Bronchial epithelial cell (primary cell): Measurements from ENCODE around the gene ZNF830. TPM values are rescaled to one million over a fixed set of nuclear protein-coding genes. Genes with fewer than 3 reads are reported as not detected.

Source experiments
- DNase-seq: peaks from one replicate; pipeline ENCODE4 v3.0.0-alpha.2; 2010; ENCODE audit warnings: low read depth
- FAIRE-seq: peaks from 2 replicates; lab custom pipeline; 2011; peaks lifted over from hg19 to GRCh38; lab: Jason Lieb, UNC
- H3K27me3 ChIP-seq: 2 replicates; pipeline ENCODE4 v1.5.1; 2011; ENCODE audit warnings: low read length; ENCODE audit not compliant: control insufficient read depth, insufficient read depth
- H3K36me3 ChIP-seq: 2 replicates; pipeline ENCODE4 v1.5.1; 2011; ENCODE audit warnings: low read length; ENCODE audit not compliant: control insufficient read depth, insufficient read depth
- H3K4me3 ChIP-seq: 2 replicates; pipeline ENCODE4 v1.5.1; 2011; ENCODE audit warnings: mild to moderate bottlenecking, low read depth, low read length, control low read depth
- total RNA-seq: library from RNA; depleted of rRNA; stranded (reverse); fragments of >200 nt; gene quantifications from 2 replicates; pipeline ENCODE4 v1.2.1, GENCODE V29; 2014
- TF ChIP-seq, protein P1 (sequence below): IDR thresholded peaks from 2 replicates; pipeline ENCODE4 v1.5.1; 2011; ENCODE audit warnings: mild to moderate bottlenecking, moderate library complexity, low read length, control low read depth, inconsistent platforms; ENCODE audit not compliant: insufficient read depth, severe bottlenecking

Gene ZNF830
- total RNA-seq, 1 donor from 2014 or later: 15.3 TPM

GRCh38 chr17:34988644-34989043 lies 27.3 kb downstream of the ZNF830 start:
- FAIRE-seq: no peak
- Histone ChIP-seq H3K36me3 (peaks cover 18% of the 10 kb centered on the region), H3K4me3 (no peak overlapping the region), H3K27me3 (no peaks in the 10 kb centered on the region)
- TF ChIP-seq, protein P1, sequence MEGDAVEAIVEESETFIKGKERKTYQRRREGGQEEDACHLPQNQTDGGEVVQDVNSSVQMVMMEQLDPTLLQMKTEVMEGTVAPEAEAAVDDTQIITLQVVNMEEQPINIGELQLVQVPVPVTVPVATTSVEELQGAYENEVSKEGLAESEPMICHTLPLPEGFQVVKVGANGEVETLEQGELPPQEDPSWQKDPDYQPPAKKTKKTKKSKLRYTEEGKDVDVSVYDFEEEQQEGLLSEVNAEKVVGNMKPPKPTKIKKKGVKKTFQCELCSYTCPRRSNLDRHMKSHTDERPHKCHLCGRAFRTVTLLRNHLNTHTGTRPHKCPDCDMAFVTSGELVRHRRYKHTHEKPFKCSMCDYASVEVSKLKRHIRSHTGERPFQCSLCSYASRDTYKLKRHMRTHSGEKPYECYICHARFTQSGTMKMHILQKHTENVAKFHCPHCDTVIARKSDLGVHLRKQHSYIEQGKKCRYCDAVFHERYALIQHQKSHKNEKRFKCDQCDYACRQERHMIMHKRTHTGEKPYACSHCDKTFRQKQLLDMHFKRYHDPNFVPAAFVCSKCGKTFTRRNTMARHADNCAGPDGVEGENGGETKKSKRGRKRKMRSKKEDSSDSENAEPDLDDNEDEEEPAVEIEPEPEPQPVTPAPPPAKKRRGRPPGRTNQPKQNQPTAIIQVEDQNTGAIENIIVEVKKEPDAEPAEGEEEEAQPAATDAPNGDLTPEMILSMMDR: no peak
- DNase-seq: no peak

DNA sequence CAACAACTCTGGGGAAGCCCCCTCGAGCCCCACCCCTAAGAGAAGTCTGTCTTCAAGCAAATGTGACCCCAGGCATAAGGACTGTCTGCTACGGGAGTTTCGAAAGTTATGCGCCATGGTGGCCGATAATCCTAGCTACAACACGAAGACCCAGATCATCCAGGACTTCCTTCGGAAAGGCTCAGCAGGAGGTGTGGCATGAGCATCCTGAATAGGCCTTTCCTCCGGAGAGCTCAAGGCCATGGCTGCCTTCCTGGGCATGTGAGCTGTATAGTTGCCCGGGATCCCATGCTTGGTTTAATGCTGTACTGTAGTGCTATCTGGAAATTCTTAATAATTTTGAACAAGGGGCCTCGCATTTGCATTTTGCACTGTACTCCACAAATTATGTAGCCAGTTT lies 28.1 kb downstream of the ZNF830 start:
- DNase-seq (no peak), FAIRE-seq (no peak)
- TF ChIP-seq, protein P1: no peak
- Histone ChIP-seq H3K36me3 (peaks cover 18% of the 10 kb centered on the region), H3K27me3 (no peaks in the 10 kb centered on the region), H3K4me3 (no peak overlapping the region)

DNA sequence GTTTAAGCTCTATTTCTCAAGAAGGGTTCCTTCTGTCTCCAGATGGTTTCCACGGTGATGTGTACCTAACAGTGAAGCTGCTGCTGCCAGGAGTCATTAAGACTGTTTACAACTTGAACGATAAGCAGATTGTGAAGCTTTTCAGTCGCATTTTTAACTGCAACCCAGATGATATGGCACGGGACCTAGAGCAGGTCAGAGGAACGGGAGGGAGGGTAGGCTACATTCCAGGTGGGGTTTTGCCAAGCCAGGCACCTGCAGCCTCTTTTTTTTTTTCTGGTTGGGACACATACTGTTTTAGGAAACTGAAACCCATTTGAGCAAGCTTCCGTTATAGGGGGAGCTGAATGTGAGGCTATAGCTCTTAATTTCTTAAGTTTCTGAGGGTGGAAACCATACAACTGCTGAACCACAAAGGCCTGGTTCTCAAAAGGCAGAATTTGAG lies 29.6 kb downstream of the ZNF830 start:
- peaks cover 19% of the 10 kb centered on the region for H3K36me3 ChIP-seq
- DNase-seq (no peak), FAIRE-seq (no peak)
- TF ChIP-seq, protein P1: no peak
- H3K27me3 ChIP-seq: no peaks in the 10 kb centered on the region
- H3K4me3 ChIP-seq: no peak overlapping the region

GRCh38 chr17:34991606-34992005 lies 30.3 kb downstream of the ZNF830 start:
- H3K36me3 ChIP-seq: peaks cover 20% of the 10 kb centered on the region
- H3K4me3 ChIP-seq: no peak overlapping the region
- H3K27me3 ChIP-seq: no peaks in the 10 kb centered on the region
- TF ChIP-seq, protein P1: no peak
- FAIRE-seq (no peak), DNase-seq (no peak)

DNA sequence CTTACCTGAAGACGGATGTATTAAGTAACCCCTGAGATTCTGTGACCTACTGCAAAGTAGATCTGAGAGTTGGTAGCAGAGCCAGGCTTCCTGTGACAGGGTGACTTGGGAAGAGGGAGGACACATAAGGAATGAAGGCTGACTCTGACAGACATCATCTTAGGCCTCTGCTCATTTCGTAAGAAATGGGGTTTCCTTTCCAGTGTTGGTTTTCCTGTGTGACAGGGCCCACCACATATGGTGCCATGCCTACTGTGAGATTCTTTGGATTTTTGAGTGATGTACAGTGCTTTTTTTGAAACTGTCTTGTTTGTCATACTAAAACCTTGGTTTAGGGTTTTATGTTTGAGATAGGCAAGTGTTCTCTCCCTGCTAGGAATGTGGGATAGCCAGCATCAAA lies 31.7 kb downstream of the ZNF830 start:
- DNase-seq: no peak
- TF ChIP-seq, protein P1: no peak
- Histone ChIP-seq H3K36me3 (peaks cover 18% of the 10 kb centered on the region), H3K4me3 (no peak overlapping the region), H3K27me3 (no peaks in the 10 kb centered on the region)
- FAIRE-seq: no peak
